GM12878 (cell line): ENCODE measurements around the gene RASA4B.

ENCODE experiments used
- EP300 ChIP-seq, 2 experiments: fragments of 150-350 bp in 1 of 2; IDR thresholded peaks; 2 replicates each; pipeline ENCODE4 v1.6.1; 2011 to 2012; ENCODE audit warnings: low read depth in 2 of 2, low read length in 2 of 2, borderline replicate concordance in 1 of 2, improper control_type of control experiment in 1 of 2, inconsistent platforms in 1 of 2; ENCODE audit not compliant: control insufficient read depth in 1 of 2
- HDAC2 ChIP-seq: fragments of 200-600 bp; sonication (generic); IDR thresholded peaks from 2 replicates; pipeline ENCODE4 v1.6.1; 2017
- NRF1 ChIP-seq: conservative IDR thresholded peaks from 2 replicates; pipeline ENCODE4 v1.6.1; 2011; ENCODE audit warnings: mild to moderate bottlenecking, low read depth, low read length, improper control_type of control experiment
- RFX5 ChIP-seq: IDR thresholded peaks from 2 replicates; pipeline ENCODE4 v1.6.1; 2011; ENCODE audit warnings: low read depth, low read length, improper control_type of control experiment
- TAF1 ChIP-seq: IDR thresholded peaks from 2 replicates; pipeline ENCODE4 v1.6.1; 2011; ENCODE audit warnings: mild to moderate bottlenecking, low read depth, low read length, borderline replicate concordance
- TF ChIP-seq, protein P1 (sequence below): IDR thresholded peaks from 2 replicates; pipeline ENCODE4 v1.6.1; 2012; ENCODE audit warnings: low read length, inconsistent platforms
- TF ChIP-seq, protein P2 (sequence below), 3 experiments: IDR thresholded peaks in 2 of 3; conservative IDR thresholded peaks in 1 of 3; 2 replicates each; pipeline ENCODE4 v1.5.1; 2011; ENCODE audit warnings: low read depth in 3 of 3, low read length in 3 of 3, mild to moderate bottlenecking in 3 of 3, control low read depth in 2 of 3, moderate library complexity in 2 of 3, inconsistent platforms in 1 of 3, mixed read lengths in 1 of 3; ENCODE audit not compliant: control insufficient read depth in 2 of 3, insufficient read depth in 1 of 3; ENCODE audit errors: extremely low read depth in 1 of 3
- TF ChIP-seq, protein P3 (sequence below): IDR thresholded peaks from 2 replicates; pipeline ENCODE4 v1.6.1; 2012; ENCODE audit warnings: mild to moderate bottlenecking, low read depth, low read length
- TF ChIP-seq, protein P4 (sequence below): fragments of 450-650 bp; formaldehyde crosslinking; IDR thresholded peaks from 2 replicates; pipeline ENCODE4 v1.4.0; 2020; ENCODE audit warnings: mild to moderate bottlenecking, moderate library complexity
- TF ChIP-seq, protein P5 (sequence below): IDR thresholded peaks from 2 replicates; pipeline ENCODE4 v1.6.1; 2012; ENCODE audit warnings: low read depth, low read length, improper control_type of control experiment

DNA sequence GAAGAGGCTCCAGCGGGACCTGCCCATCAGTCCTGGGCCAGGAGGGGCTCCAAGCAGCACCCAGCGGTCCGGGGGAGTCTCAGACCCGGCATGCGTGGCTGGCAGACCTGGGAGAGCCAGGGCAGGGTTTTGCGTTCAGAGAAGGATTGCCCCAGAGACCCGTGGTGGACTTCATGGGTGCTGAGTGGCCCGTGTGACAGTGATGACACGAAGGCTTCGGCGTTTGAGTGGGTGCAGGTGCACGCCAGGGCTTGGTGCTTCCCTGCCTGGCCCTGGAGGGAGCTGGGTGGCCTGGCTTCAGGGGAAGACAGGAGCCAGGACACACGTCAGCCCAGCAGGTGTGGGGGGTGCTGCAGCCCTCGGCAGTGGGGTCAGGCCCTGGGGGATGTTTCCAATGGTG lies 70.3 kb downstream of the RASA4B start:
- TF ChIP-seq, protein P1, sequence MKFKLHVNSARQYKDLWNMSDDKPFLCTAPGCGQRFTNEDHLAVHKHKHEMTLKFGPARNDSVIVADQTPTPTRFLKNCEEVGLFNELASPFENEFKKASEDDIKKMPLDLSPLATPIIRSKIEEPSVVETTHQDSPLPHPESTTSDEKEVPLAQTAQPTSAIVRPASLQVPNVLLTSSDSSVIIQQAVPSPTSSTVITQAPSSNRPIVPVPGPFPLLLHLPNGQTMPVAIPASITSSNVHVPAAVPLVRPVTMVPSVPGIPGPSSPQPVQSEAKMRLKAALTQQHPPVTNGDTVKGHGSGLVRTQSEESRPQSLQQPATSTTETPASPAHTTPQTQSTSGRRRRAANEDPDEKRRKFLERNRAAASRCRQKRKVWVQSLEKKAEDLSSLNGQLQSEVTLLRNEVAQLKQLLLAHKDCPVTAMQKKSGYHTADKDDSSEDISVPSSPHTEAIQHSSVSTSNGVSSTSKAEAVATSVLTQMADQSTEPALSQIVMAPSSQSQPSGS, result no peak
- TF ChIP-seq, protein P2, sequence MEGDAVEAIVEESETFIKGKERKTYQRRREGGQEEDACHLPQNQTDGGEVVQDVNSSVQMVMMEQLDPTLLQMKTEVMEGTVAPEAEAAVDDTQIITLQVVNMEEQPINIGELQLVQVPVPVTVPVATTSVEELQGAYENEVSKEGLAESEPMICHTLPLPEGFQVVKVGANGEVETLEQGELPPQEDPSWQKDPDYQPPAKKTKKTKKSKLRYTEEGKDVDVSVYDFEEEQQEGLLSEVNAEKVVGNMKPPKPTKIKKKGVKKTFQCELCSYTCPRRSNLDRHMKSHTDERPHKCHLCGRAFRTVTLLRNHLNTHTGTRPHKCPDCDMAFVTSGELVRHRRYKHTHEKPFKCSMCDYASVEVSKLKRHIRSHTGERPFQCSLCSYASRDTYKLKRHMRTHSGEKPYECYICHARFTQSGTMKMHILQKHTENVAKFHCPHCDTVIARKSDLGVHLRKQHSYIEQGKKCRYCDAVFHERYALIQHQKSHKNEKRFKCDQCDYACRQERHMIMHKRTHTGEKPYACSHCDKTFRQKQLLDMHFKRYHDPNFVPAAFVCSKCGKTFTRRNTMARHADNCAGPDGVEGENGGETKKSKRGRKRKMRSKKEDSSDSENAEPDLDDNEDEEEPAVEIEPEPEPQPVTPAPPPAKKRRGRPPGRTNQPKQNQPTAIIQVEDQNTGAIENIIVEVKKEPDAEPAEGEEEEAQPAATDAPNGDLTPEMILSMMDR (IDR thresholded peaks at IDR 0.05 in 2 of 3, conservative IDR thresholded peaks at IDR 0.05 in 1 of 3; ENCODE audit: control insufficient read depth in 2 of 3, extremely low read depth in 1 of 3, insufficient read depth in 1 of 3, low read depth in 3 of 3, low read length in 3 of 3), result no peak
- TF ChIP-seq, protein P3, sequence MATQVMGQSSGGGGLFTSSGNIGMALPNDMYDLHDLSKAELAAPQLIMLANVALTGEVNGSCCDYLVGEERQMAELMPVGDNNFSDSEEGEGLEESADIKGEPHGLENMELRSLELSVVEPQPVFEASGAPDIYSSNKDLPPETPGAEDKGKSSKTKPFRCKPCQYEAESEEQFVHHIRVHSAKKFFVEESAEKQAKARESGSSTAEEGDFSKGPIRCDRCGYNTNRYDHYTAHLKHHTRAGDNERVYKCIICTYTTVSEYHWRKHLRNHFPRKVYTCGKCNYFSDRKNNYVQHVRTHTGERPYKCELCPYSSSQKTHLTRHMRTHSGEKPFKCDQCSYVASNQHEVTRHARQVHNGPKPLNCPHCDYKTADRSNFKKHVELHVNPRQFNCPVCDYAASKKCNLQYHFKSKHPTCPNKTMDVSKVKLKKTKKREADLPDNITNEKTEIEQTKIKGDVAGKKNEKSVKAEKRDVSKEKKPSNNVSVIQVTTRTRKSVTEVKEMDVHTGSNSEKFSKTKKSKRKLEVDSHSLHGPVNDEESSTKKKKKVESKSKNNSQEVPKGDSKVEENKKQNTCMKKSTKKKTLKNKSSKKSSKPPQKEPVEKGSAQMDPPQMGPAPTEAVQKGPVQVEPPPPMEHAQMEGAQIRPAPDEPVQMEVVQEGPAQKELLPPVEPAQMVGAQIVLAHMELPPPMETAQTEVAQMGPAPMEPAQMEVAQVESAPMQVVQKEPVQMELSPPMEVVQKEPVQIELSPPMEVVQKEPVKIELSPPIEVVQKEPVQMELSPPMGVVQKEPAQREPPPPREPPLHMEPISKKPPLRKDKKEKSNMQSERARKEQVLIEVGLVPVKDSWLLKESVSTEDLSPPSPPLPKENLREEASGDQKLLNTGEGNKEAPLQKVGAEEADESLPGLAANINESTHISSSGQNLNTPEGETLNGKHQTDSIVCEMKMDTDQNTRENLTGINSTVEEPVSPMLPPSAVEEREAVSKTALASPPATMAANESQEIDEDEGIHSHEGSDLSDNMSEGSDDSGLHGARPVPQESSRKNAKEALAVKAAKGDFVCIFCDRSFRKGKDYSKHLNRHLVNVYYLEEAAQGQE, result no peak
- no peak for TF ChIP-seq EP300 (IDR thresholded peaks at IDR 0.05; ENCODE audit: borderline replicate concordance in 1 of 2, control insufficient read depth in 1 of 2, low read depth in 2 of 2, low read length in 2 of 2)
- TF ChIP-seq, protein P4, sequence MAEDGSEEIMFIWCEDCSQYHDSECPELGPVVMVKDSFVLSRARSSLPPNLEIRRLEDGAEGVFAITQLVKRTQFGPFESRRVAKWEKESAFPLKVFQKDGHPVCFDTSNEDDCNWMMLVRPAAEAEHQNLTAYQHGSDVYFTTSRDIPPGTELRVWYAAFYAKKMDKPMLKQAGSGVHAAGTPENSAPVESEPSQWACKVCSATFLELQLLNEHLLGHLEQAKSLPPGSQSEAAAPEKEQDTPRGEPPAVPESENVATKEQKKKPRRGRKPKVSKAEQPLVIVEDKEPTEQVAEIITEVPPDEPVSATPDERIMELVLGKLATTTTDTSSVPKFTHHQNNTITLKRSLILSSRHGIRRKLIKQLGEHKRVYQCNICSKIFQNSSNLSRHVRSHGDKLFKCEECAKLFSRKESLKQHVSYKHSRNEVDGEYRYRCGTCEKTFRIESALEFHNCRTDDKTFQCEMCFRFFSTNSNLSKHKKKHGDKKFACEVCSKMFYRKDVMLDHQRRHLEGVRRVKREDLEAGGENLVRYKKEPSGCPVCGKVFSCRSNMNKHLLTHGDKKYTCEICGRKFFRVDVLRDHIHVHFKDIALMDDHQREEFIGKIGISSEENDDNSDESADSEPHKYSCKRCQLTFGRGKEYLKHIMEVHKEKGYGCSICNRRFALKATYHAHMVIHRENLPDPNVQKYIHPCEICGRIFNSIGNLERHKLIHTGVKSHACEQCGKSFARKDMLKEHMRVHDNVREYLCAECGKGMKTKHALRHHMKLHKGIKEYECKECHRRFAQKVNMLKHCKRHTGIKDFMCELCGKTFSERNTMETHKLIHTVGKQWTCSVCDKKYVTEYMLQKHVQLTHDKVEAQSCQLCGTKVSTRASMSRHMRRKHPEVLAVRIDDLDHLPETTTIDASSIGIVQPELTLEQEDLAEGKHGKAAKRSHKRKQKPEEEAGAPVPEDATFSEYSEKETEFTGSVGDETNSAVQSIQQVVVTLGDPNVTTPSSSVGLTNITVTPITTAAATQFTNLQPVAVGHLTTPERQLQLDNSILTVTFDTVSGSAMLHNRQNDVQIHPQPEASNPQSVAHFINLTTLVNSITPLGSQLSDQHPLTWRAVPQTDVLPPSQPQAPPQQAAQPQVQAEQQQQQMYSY (CRISPR knock-in tag), result no peak
- no peak for TF ChIP-seq NRF1
- TF ChIP-seq, protein P5, sequence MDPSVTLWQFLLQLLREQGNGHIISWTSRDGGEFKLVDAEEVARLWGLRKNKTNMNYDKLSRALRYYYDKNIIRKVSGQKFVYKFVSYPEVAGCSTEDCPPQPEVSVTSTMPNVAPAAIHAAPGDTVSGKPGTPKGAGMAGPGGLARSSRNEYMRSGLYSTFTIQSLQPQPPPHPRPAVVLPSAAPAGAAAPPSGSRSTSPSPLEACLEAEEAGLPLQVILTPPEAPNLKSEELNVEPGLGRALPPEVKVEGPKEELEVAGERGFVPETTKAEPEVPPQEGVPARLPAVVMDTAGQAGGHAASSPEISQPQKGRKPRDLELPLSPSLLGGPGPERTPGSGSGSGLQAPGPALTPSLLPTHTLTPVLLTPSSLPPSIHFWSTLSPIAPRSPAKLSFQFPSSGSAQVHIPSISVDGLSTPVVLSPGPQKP, result no peak
- no peak for TF ChIP-seq HDAC2
- no peak for TF ChIP-seq RFX5
- no peak for TF ChIP-seq TAF1
